ENCODE data around the gene PWWP2B. TPM values are rescaled to one million over a fixed set of nuclear protein-coding genes. Genes with fewer than 3 reads are reported as not detected.

PWWP2B gene
- total RNA-seq, 5 donors from 2014 or later (not counting 1 experiment from before 2014, with no cell fraction given): 11.5 to 15.3 (median 13.6) TPM

GRCh38 chr10:132404911-132405462 lies 8.0 kb downstream of the PWWP2B start:
- Mint-ChIP-seq H3K4me1 (peaks cover 6 to 21% (median 10%) of the 10 kb centered on the region in 3 donors), H3K36me3 (peaks cover 5% of the 10 kb centered on the region), H3K9me3 (no peaks in the 10 kb centered on the region), H3K27ac (no peak overlapping the region), H3K27me3 (no peaks in the 10 kb centered on the region), H3K4me3 (no peak overlapping the region)
- WGBS (ENCODE audit: insufficient coverage): 97% methylated on average over 46 of the region's 54 CpGs
- Histone ChIP-seq H3K27ac (ENCODE audit: low read length) (no peak overlapping the region), H3K27me3 (replicated peaks in 1 of 2; ENCODE audit: control insufficient read depth in 2 of 2, extremely low read depth in 1 of 2, insufficient read depth in 2 of 2, low read length in 1 of 2) (no peaks in the 10 kb centered on the region), H3K9me3 (no peaks in the 10 kb centered on the region), H3K4me3 (ENCODE audit: control insufficient read depth in 1 of 2, extremely low read depth in 1 of 2, low read length in 1 of 2) (no peak overlapping the region), H3K36me3 (ENCODE audit: control insufficient read depth in 2 of 2, extremely low read depth in 1 of 2, insufficient read depth in 1 of 2, low read length in 1 of 2) (peaks cover 11 to 14% of the 10 kb centered on the region in 2 donors), H3K4me1 (ENCODE audit: control insufficient read depth in 1 of 2, extremely low read depth in 1 of 2, insufficient read depth in 2 of 2, low read length in 2 of 2) (peaks cover 2 to 37% of the 10 kb centered on the region in 2 experiments)
- ChIA-PET POLR2A (no interaction called here), CTCF (no interaction called here)
- no peak for DNase-seq
- ATAC-seq (replicated peaks in 1 of 4): no peak

- no peaks in the 10 kb centered on the region for H3K27me3 ChIP-seq (replicated peaks in 1 of 2; ENCODE audit: control insufficient read depth in 2 of 2, extremely low read depth in 1 of 2, insufficient read depth in 2 of 2, low read length in 1 of 2)
- Mint-ChIP-seq H3K4me3 (no peak overlapping the region), H3K9me3 (no peaks in the 10 kb centered on the region), H3K27me3 (no peaks in the 10 kb centered on the region), H3K4me1 (peaks cover 5 to 18% (median 8%) of the 10 kb centered on the region in 3 donors), H3K36me3 (peaks cover 5% of the 10 kb centered on the region), H3K27ac (no peak overlapping the region)
- H3K36me3 ChIP-seq (ENCODE audit: control insufficient read depth in 2 of 2, extremely low read depth in 1 of 2, insufficient read depth in 1 of 2, low read length in 1 of 2): peaks cover 11 to 14% of the 10 kb centered on the region in 2 donors
- DNase-seq (no peak), ATAC-seq (replicated peaks in 1 of 4) (no peak)
- no peak overlapping the region for H3K27ac ChIP-seq (ENCODE audit: low read length)
- H3K9me3 ChIP-seq: no peaks in the 10 kb centered on the region
- no peak overlapping the region for H3K4me3 ChIP-seq (ENCODE audit: control insufficient read depth in 1 of 2, extremely low read depth in 1 of 2, low read length in 1 of 2)
- 98% methylated on average over 52 of the region's 53 CpGs for WGBS (ENCODE audit: insufficient coverage)
- ChIA-PET POLR2A (no interaction called here), CTCF (interaction anchor here in 1 of 2 donors (1.1 kb wide), 1 partner anchor 38 kb away, joined by 3 read pairs; no protein-coding TSS in a partner anchor)
- H3K4me1 ChIP-seq (ENCODE audit: control insufficient read depth in 1 of 2, extremely low read depth in 1 of 2, insufficient read depth in 2 of 2, low read length in 2 of 2): peaks cover 2 to 32% of the 10 kb centered on the region in 2 experiments
Observed at GRCh38 chr10:132405463-132405991, 8.5 kb downstream of the PWWP2B start.

GRCh38 chr10:132406181-132406580 lies 9.2 kb downstream of the PWWP2B start:
- H3K27me3 Mint-ChIP-seq: no peaks in the 10 kb centered on the region
- H3K27ac ChIP-seq (ENCODE audit: low read length): no peak overlapping the region
- POLR2A ChIA-PET: no interaction called here
- peaks cover 11 to 14% of the 10 kb centered on the region in 2 donors for H3K36me3 ChIP-seq (ENCODE audit: control insufficient read depth in 2 of 2, extremely low read depth in 1 of 2, insufficient read depth in 1 of 2, low read length in 1 of 2)
- no peak overlapping the region for H3K4me3 ChIP-seq (ENCODE audit: control insufficient read depth in 1 of 2, extremely low read depth in 1 of 2, low read length in 1 of 2)
- H3K36me3 Mint-ChIP-seq: peaks cover 5% of the 10 kb centered on the region
- CTCF ChIA-PET: interaction anchor here in 1 of 2 donors (1.1 kb wide), 1 partner anchor 37 kb away, joined by 3 read pairs; no protein-coding TSS in a partner anchor
- ATAC-seq (replicated peaks in 1 of 4) (no peak), DNase-seq (no peak)
- no peaks in the 10 kb centered on the region for H3K27me3 ChIP-seq (replicated peaks in 1 of 2; ENCODE audit: control insufficient read depth in 2 of 2, extremely low read depth in 1 of 2, insufficient read depth in 2 of 2, low read length in 1 of 2)
- no peaks in the 10 kb centered on the region for H3K9me3 Mint-ChIP-seq
- no peaks in the 10 kb centered on the region for H3K9me3 ChIP-seq
- 94% methylated on average over 16 of the region's 17 CpGs for WGBS (ENCODE audit: insufficient coverage)
- H3K4me1 ChIP-seq (ENCODE audit: control insufficient read depth in 1 of 2, extremely low read depth in 1 of 2, insufficient read depth in 2 of 2, low read length in 2 of 2): peaks cover 2 to 27% of the 10 kb centered on the region in 2 experiments
- H3K4me3 Mint-ChIP-seq: no peak overlapping the region
- H3K27ac Mint-ChIP-seq: no peak overlapping the region
- H3K4me1 Mint-ChIP-seq: peaks cover 5 to 15% (median 8%) of the 10 kb centered on the region in 3 donors

- DNase-seq: no peak
- ChIA-PET POLR2A (no interaction called here), CTCF (interaction anchor here in 1 of 2 donors (1.1 kb wide), 1 partner anchor 37 kb away, joined by 3 read pairs; no protein-coding TSS in a partner anchor)
- no peaks in the 10 kb centered on the region for H3K27me3 ChIP-seq (replicated peaks in 1 of 2; ENCODE audit: control insufficient read depth in 2 of 2, extremely low read depth in 1 of 2, insufficient read depth in 2 of 2, low read length in 1 of 2)
- no peaks in the 10 kb centered on the region for H3K9me3 ChIP-seq
- no peak for ATAC-seq (replicated peaks in 1 of 4)
- H3K27ac Mint-ChIP-seq: no peak overlapping the region
- H3K36me3 Mint-ChIP-seq: peaks cover 5% of the 10 kb centered on the region
- H3K9me3 Mint-ChIP-seq: no peaks in the 10 kb centered on the region
- no peak overlapping the region for H3K4me3 Mint-ChIP-seq
- no peaks in the 10 kb centered on the region for H3K27me3 Mint-ChIP-seq
- peaks cover 2 to 25% of the 10 kb centered on the region in 2 experiments for H3K4me1 ChIP-seq (ENCODE audit: control insufficient read depth in 1 of 2, extremely low read depth in 1 of 2, insufficient read depth in 2 of 2, low read length in 2 of 2)
- H3K4me3 ChIP-seq (ENCODE audit: control insufficient read depth in 1 of 2, extremely low read depth in 1 of 2, low read length in 1 of 2): no peak overlapping the region
- H3K36me3 ChIP-seq (ENCODE audit: control insufficient read depth in 2 of 2, extremely low read depth in 1 of 2, insufficient read depth in 1 of 2, low read length in 1 of 2): peaks cover 11 to 14% of the 10 kb centered on the region in 2 donors
- no peak overlapping the region for H3K27ac ChIP-seq (ENCODE audit: low read length)
- H3K4me1 Mint-ChIP-seq: peaks cover 5 to 17% (median 8%) of the 10 kb centered on the region in 3 donors
- WGBS (ENCODE audit: insufficient coverage): 95% methylated on average over 4 of the region's 16 CpGs
Observed at GRCh38 chr10:132406750-132407149, 9.8 kb downstream of the PWWP2B start.

GRCh38 chr10:132407243-132407746 lies 10.3 kb downstream of the PWWP2B start:
- Mint-ChIP-seq H3K27me3 (no peaks in the 10 kb centered on the region), H3K36me3 (peaks cover 5% of the 10 kb centered on the region), H3K27ac (peak overlapping the region in 1 of 2 donors; percentile 16), H3K9me3 (no peaks in the 10 kb centered on the region), H3K4me1 (peaks cover 5 to 18% (median 8%) of the 10 kb centered on the region in 3 donors), H3K4me3 (peak overlapping the region in 1 of 3 donors; percentile 47)
- no peak for DNase-seq
- H3K27me3 ChIP-seq (replicated peaks in 1 of 2; ENCODE audit: control insufficient read depth in 2 of 2, extremely low read depth in 1 of 2, insufficient read depth in 2 of 2, low read length in 1 of 2): no peaks in the 10 kb centered on the region
- H3K4me3 ChIP-seq (ENCODE audit: control insufficient read depth in 1 of 2, extremely low read depth in 1 of 2, low read length in 1 of 2): no peak overlapping the region
- no peak overlapping the region for H3K27ac ChIP-seq (ENCODE audit: low read length)
- 94% methylated on average over 7 of the region's 12 CpGs for whole genome bisulfite sequencing (ENCODE audit: insufficient coverage)
- no peaks in the 10 kb centered on the region for H3K9me3 ChIP-seq
- ChIA-PET CTCF (no interaction called here), POLR2A (no interaction called here)
- no peak for ATAC-seq (replicated peaks in 1 of 4)
- H3K36me3 ChIP-seq (ENCODE audit: control insufficient read depth in 2 of 2, extremely low read depth in 1 of 2, insufficient read depth in 1 of 2, low read length in 1 of 2): peaks cover 11 to 16% of the 10 kb centered on the region in 2 donors
- H3K4me1 ChIP-seq (ENCODE audit: control insufficient read depth in 1 of 2, extremely low read depth in 1 of 2, insufficient read depth in 2 of 2, low read length in 2 of 2): peaks cover 2 to 28% of the 10 kb centered on the region in 2 experiments

- 79% methylated on average over 17 of the region's 17 CpGs for WGBS (ENCODE audit: insufficient coverage)
- Mint-ChIP-seq H3K36me3 (peaks cover 5% of the 10 kb centered on the region), H3K4me1 (peaks cover 5 to 18% (median 9%) of the 10 kb centered on the region in 3 donors), H3K27ac (peak overlapping the region in 1 of 2 donors; percentile 16), H3K27me3 (no peaks in the 10 kb centered on the region), H3K4me3 (peak overlapping the region in 2 of 3 donors; percentile 21 to 47), H3K9me3 (no peaks in the 10 kb centered on the region)
- peaks cover 2 to 29% of the 10 kb centered on the region in 2 experiments for H3K4me1 ChIP-seq (ENCODE audit: control insufficient read depth in 1 of 2, extremely low read depth in 1 of 2, insufficient read depth in 2 of 2, low read length in 2 of 2)
- no peak overlapping the region for H3K27ac ChIP-seq (ENCODE audit: low read length)
- no peak overlapping the region for H3K4me3 ChIP-seq (ENCODE audit: control insufficient read depth in 1 of 2, extremely low read depth in 1 of 2, low read length in 1 of 2)
- no peaks in the 10 kb centered on the region for H3K9me3 ChIP-seq
- DNase-seq (no peak), ATAC-seq (replicated peaks in 1 of 4) (peak; percentile 25 to 36 (median 32))
- H3K36me3 ChIP-seq (ENCODE audit: control insufficient read depth in 2 of 2, extremely low read depth in 1 of 2, insufficient read depth in 1 of 2, low read length in 1 of 2): peaks cover 11 to 16% of the 10 kb centered on the region in 2 donors
- POLR2A ChIA-PET: interaction anchor here in 1 of 2 donors (0.6 kb wide), 1 partner anchor 9 kb away, joined by 3 read pairs; no protein-coding TSS in a partner anchor
- CTCF ChIA-PET: no interaction called here
- no peaks in the 10 kb centered on the region for H3K27me3 ChIP-seq (replicated peaks in 1 of 2; ENCODE audit: control insufficient read depth in 2 of 2, extremely low read depth in 1 of 2, insufficient read depth in 2 of 2, low read length in 1 of 2)
Observed at GRCh38 chr10:132407846-132408278, 10.9 kb downstream of the PWWP2B start.

Measured in T-cell (primary cell).